BLaER1 (cell line): ENCODE data around the gene AMOTL2.

Experiments used
- H3K27ac ChIP-seq: shearing (Covaris generic); formaldehyde crosslinking; 2 replicates; pipeline ENCODE4 v1.8.1; 2022
- H3K27me3 ChIP-seq: shearing (Covaris generic); formaldehyde crosslinking; 2 replicates; pipeline ENCODE4 v1.8.1; 2022
- H3K36me3 ChIP-seq: shearing (Covaris generic); formaldehyde crosslinking; 2 replicates; pipeline ENCODE4 v1.8.1; 2022
- H3K4me1 ChIP-seq: shearing (Covaris generic); formaldehyde crosslinking; 2 replicates; pipeline ENCODE4 v1.8.1; 2022
- H3K4me2 ChIP-seq: shearing (Covaris generic); formaldehyde crosslinking; 2 replicates; pipeline ENCODE4 v1.8.1; 2022
- H3K4me3 ChIP-seq: shearing (Covaris generic); formaldehyde crosslinking; 2 replicates; pipeline ENCODE4 v1.8.1; 2022
- H3K9ac ChIP-seq: shearing (Covaris generic); formaldehyde crosslinking; 2 replicates; pipeline ENCODE4 v1.8.1; 2022
- H3K9me3 ChIP-seq: shearing (Covaris generic); formaldehyde crosslinking; 2 replicates; pipeline ENCODE4 v1.8.1; 2022
- H4K20me1 ChIP-seq: shearing (Covaris generic); formaldehyde crosslinking; 2 replicates; pipeline ENCODE4 v1.8.1; 2022
- Cebpa-rat ChIP-seq: shearing (Covaris generic); IDR thresholded peaks from 2 replicates; pipeline ENCODE4 v1.8.1; 2022

AMOTL2 gene

DNA sequence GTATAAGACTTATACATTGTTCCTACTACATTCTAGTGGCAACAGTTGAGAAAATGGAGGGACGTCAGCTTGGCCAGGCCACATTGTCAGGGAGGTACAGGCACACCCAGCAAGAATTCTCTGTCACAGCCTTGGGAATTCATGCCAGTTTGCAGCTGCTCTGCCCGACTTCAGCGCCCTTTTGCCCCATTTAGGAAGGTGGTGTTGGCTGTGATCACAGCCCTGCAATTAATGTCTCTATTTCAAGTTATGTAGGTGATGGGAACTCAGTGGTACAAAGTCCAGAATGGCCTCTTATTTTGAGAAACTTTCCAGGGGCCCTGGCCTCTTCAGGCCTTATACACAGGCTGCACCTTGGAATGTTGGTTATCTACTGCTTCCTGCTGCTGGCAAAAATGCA is 26.7 kb downstream of the AMOTL2 start:
- H3K9me3 ChIP-seq: peaks cover 9% of the 10 kb centered on the region; the same call in 1 of the 2 replicates
- no peaks in the 10 kb centered on the region for H3K27me3 ChIP-seq
- no peak overlapping the region for H3K9ac ChIP-seq
- no peaks in the 10 kb centered on the region for H4K20me1 ChIP-seq
- H3K4me2 ChIP-seq: no peak overlapping the region
- H3K4me1 ChIP-seq: peaks cover 10% of the 10 kb centered on the region; the same call in 1 of the 2 replicates
- H3K27ac ChIP-seq: no peak overlapping the region
- no peaks in the 10 kb centered on the region for H3K36me3 ChIP-seq
- H3K4me3 ChIP-seq: no peak overlapping the region
- TF ChIP-seq Cebpa-rat: no peak

DNA sequence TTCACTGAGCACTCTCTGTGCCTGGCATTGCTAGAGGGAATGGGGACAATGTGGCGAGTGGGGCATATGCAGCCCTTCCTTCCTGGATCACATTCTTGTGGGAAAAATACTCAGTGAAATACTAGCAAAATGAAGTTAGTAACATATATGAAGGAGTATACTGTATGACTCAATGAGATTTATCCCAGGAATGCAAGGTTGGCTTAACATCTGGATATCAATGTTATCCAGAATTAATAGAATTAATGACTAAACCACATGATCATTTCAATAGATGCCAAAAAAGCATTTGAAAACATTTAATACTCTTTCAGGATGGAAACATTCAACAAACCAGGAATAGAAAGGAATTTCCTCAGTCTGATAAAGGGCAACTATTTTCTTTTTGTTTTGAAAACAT is 27.5 kb downstream of the AMOTL2 start:
- Histone ChIP-seq H4K20me1 (no peaks in the 10 kb centered on the region), H3K9me3 (peaks cover 9% of the 10 kb centered on the region; the same call in 1 of the 2 replicates), H3K9ac (no peak overlapping the region), H3K4me3 (no peak overlapping the region), H3K36me3 (no peaks in the 10 kb centered on the region), H3K4me1 (peaks cover 10% of the 10 kb centered on the region; the same call in 1 of the 2 replicates), H3K4me2 (no peak overlapping the region), H3K27me3 (no peaks in the 10 kb centered on the region), H3K27ac (no peak overlapping the region)
- no peak for TF ChIP-seq Cebpa-rat

DNA sequence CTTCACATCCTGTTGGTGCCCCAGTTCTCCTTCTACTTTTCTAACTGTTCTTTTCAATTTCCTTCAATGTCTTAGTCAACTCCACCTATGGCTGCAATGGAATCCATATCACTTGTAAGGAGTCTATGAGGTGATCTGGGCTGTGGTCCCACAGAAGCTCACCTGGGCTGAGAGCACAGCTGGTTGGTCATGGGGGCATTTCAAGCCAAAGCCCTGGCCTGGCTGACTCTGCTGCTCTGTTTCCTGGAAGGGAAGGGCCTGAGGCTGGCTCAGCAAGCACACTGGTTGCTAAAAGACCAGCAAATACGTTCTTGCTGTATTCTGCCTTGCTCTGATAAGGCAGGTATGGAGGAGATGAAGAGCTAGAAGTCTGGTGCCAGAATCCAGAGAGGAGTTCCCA is 29.0 kb downstream of the AMOTL2 start:
- H4K20me1 ChIP-seq: no peaks in the 10 kb centered on the region

DNA sequence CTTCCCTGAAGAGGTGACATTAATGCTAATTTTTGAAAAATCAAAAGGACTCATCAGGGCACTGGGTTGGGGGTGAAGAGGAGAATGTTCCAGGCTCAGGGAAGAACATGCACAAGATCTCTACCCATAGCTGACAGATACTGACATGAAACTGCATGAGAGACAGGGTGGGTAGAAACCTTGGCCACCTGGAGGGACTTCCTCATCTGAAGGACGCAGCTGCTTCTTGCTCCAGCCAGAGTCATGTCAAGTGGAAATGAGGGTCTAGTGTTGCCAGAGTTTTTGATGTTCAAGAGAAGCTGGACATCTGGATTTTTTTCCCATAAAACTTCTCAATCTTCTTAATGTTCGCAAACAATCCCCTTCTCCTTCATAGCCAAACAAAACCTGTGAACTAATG is 29.7 kb downstream of the AMOTL2 start:
- Histone ChIP-seq H3K27me3 (no peaks in the 10 kb centered on the region), H3K9me3 (peaks cover 9% of the 10 kb centered on the region; the same call in 1 of the 2 replicates), H3K4me1 (peaks cover 19% of the 10 kb centered on the region)

More for the DNA sequence above, 29.0 kb downstream of the AMOTL2 start:
- no peak overlapping the region for H3K4me2 ChIP-seq
- H3K27ac ChIP-seq: no peak overlapping the region
- peaks cover 19% of the 10 kb centered on the region for H3K4me1 ChIP-seq
- no peak for TF ChIP-seq Cebpa-rat
- H3K4me3 ChIP-seq: no peak overlapping the region
- no peaks in the 10 kb centered on the region for H3K36me3 ChIP-seq
- H3K9ac ChIP-seq: no peak overlapping the region
- peaks cover 9% of the 10 kb centered on the region; the same call in 1 of the 2 replicates for H3K9me3 ChIP-seq
- H3K27me3 ChIP-seq: no peaks in the 10 kb centered on the region

DNA sequence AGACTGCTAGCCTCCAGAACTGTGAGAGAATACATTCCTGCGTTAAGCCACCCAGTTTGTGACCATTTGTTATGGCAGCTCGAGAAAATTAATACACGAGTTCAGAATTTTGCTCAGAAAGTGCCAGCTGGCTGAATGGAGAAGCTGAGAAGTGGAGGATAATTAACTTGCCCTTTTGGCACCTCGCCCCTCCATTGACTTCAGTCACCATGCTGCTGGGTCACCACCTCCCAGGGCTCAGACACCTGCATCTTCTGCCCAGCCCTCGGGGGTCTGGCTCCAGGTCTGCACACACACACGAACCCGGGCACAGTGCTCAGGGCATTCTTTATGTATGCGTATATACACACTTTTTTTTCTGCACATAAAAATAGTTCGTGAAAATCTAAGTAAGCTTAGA is 32.0 kb downstream of the AMOTL2 start:
- Histone ChIP-seq H3K27ac (no peak overlapping the region), H3K36me3 (no peaks in the 10 kb centered on the region), H4K20me1 (no peaks in the 10 kb centered on the region), H3K27me3 (no peaks in the 10 kb centered on the region), H3K9ac (no peak overlapping the region), H3K4me2 (no peak overlapping the region), H3K9me3 (peaks cover 9% of the 10 kb centered on the region; the same call in 1 of the 2 replicates), H3K4me3 (no peak overlapping the region), H3K4me1 (peaks cover 19% of the 10 kb centered on the region)
- TF ChIP-seq Cebpa-rat: no peak

More for the DNA sequence above, 29.7 kb downstream of the AMOTL2 start:
- Histone ChIP-seq H3K9ac (no peak overlapping the region), H3K36me3 (no peaks in the 10 kb centered on the region), H3K4me2 (no peak overlapping the region), H3K27ac (no peak overlapping the region), H4K20me1 (no peaks in the 10 kb centered on the region), H3K4me3 (no peak overlapping the region)
- TF ChIP-seq Cebpa-rat: no peak

DNA sequence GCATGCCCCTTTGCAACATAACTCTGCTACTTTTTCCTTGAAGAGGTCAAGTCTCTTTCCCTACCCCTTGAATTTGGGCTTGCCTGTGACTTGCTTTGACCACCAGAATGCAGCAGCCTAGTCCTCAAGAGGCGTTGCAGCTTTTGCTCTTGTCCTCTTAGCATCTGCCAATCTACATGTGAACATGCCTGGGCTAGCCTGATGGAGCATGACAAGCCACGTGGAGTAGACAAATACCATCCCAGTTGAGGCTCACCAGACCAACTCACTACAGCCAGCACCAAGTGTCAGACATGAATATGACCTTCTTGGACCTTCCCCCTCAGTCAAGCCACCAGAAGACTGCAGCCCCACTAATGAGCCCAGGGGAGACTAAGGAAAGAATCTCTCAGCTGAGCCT is 32.9 kb downstream of the AMOTL2 start:
- Histone ChIP-seq H3K4me2 (peak overlapping the region; percentile 39), H3K4me3 (no peak overlapping the region), H3K4me1 (peaks cover 19% of the 10 kb centered on the region), H3K36me3 (no peaks in the 10 kb centered on the region), H3K27ac (no peak overlapping the region), H4K20me1 (no peaks in the 10 kb centered on the region), H3K27me3 (no peaks in the 10 kb centered on the region), H3K9ac (no peak overlapping the region), H3K9me3 (peaks cover 3% of the 10 kb centered on the region; the same call in 1 of the 2 replicates)
- TF ChIP-seq Cebpa-rat: no peak

DNA sequence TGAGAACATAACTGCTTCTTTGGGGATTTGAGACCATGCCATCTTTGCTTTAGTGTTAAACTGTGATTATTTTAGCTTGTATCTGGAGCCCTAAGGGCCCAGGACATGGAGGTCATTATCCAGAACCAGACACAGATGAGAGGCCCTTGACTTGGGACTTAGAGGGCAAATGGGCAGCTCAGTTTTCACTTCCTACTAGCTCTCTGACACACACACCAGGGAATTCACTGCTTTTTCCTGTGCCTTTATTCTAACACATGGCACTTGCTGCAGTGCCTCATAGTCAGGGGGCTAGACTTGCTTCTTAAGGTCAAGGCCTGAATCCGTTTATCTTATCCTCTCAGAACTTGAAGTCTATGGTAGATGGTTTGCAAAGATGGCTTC is 33.3 kb downstream of the AMOTL2 start:
- no peaks in the 10 kb centered on the region for H3K27me3 ChIP-seq
- H4K20me1 ChIP-seq: no peaks in the 10 kb centered on the region
- H3K9ac ChIP-seq: no peak overlapping the region
- H3K36me3 ChIP-seq: no peaks in the 10 kb centered on the region
- TF ChIP-seq Cebpa-rat: no peak
- H3K9me3 ChIP-seq: no peaks in the 10 kb centered on the region
- peak overlapping the region; percentile 39 for H3K4me2 ChIP-seq
- H3K27ac ChIP-seq: no peak overlapping the region
- no peak overlapping the region for H3K4me3 ChIP-seq
- peaks cover 19% of the 10 kb centered on the region for H3K4me1 ChIP-seq

DNA sequence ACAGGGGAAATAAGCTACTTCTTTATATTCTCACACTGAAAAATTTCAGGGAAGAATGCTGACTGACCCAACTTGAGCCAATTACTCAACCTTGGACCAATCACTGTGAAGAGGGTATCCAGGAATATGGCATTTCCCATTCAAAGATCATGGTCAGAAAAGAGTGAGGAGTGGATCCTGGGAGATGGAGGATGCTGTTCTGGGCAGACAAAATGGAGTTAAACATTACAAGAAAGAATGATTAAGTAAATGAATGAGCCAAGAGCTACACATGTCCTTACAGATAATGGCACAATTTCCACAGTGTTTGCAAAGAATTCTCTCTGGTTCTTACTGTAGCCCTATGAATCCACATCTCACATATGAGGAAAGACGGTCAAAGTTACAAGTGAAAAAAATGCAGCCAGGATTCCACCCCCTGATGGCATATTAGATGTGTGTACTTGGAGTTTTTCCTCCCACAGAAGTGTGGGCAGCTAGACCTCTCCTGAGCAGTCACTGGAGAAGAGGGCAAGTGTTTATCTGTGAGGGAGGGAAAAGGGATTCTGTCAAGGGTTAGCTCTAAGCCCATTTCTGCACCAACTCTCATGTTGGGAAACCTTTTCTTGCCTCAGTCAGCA is 33.8 kb downstream of the AMOTL2 start:
- Histone ChIP-seq H3K36me3 (no peaks in the 10 kb centered on the region), H3K4me3 (no peak overlapping the region), H3K4me2 (peak overlapping the region; percentile 39; the same call in 1 of the 2 replicates), H3K9me3 (no peaks in the 10 kb centered on the region), H3K9ac (no peak overlapping the region), H3K4me1 (peaks cover 19% of the 10 kb centered on the region), H4K20me1 (no peaks in the 10 kb centered on the region), H3K27me3 (no peaks in the 10 kb centered on the region), H3K27ac (no peak overlapping the region)
- no peak for TF ChIP-seq Cebpa-rat

DNA sequence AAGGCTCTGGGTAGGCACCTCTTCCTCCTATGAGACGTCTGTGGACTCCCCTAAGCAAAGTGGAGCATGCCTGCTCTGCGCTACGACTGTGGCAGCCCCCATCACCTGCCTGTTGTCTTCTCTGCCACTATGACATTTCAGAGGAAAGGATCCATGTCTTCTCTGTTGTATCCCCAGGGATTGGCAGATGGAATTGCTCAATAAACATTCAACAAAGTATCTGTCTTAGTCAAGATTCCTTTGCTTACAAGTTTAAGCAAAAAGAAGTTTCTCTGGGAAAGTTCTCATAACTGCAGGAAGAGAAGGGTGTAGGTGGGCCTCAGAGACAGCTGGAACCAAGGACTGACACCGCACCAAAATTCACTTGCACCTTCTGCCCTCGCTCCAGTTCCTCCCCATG is 34.3 kb downstream of the AMOTL2 start:
- TF ChIP-seq Cebpa-rat: no peak
- no peak overlapping the region for H3K9ac ChIP-seq
- H3K27ac ChIP-seq: no peak overlapping the region
- no peak overlapping the region for H3K4me2 ChIP-seq
- no peak overlapping the region for H3K4me3 ChIP-seq
- H3K4me1 ChIP-seq: peaks cover 15% of the 10 kb centered on the region
- no peaks in the 10 kb centered on the region for H3K27me3 ChIP-seq
- no peaks in the 10 kb centered on the region for H3K36me3 ChIP-seq
- H4K20me1 ChIP-seq: no peaks in the 10 kb centered on the region
- no peaks in the 10 kb centered on the region for H3K9me3 ChIP-seq

DNA sequence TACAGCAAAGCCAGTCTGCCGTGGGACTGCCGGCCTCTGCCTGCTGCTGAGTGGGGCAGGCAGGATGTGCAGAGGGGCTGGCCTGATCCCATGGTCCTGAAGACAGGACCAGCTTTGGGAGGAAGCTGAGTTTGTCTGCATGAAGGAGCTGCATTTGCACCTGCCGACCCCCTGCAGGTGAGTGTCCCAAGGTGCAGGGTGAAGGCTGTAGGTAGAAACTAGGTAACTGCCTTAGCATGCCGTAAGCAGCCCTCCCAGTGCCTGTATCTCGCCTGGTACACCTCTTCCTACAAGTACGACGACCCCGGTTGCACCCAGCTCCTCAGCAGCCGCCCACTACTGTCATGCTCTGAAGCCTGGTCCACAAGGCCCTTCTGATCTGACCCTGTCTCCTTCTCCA is 34.9 kb downstream of the AMOTL2 start:
- Histone ChIP-seq H3K9ac (no peak overlapping the region), H3K4me2 (no peak overlapping the region), H3K27ac (no peak overlapping the region), H3K36me3 (no peaks in the 10 kb centered on the region), H4K20me1 (no peaks in the 10 kb centered on the region), H3K9me3 (no peaks in the 10 kb centered on the region), H3K4me1 (peaks cover 10% of the 10 kb centered on the region), H3K27me3 (no peaks in the 10 kb centered on the region), H3K4me3 (no peak overlapping the region)
- TF ChIP-seq Cebpa-rat: no peak
